Smooth muscle cell of the brain vasculature (primary cell): ENCODE results near the gene NMRAL1.

Experiments
- DNase-seq: peaks from one replicate; pipeline ENCODE4 v3.0.0-alpha.2; 2012; ENCODE audit warnings: low read depth, low spot score

Gene NMRAL1

DNA sequence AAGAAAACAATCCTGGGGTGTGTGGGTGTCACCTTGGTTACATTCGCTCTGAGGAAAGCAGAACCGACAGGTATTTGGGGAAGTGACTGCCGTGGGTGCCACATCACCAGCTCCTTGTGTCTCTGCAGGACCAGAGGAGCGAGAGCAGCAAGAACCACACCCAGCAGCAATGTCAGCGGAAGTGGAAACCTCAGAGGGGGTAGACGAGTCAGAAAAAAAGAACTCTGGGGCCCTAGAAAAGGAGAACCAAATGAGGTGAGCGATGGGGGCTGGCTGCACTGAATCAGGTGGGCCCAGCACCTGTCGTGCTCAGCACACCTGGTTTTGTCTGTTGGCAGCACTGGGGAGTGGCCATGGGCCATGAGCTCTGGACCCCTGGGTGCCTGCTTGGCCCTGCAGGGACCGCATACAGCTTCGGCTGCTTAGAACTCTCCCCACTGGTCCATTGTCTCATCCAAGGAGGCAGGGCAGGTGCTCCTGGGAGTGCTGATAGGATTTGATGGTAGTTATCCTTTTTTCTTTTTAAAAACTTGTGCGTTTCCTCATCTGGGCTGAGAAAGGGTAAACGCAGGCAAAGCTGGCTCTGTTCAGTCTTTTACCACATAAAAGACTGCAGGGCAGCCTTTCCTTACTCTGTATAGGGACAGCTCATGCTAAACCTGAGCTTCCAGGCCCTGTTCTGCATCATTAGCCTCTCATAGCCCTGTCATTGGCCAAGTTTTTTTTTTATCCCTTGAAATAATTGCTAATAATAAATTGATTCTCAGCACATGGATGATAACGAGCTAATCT is 31.1 kb upstream of the NMRAL1 start:
- DNase-seq = no peak

DNA sequence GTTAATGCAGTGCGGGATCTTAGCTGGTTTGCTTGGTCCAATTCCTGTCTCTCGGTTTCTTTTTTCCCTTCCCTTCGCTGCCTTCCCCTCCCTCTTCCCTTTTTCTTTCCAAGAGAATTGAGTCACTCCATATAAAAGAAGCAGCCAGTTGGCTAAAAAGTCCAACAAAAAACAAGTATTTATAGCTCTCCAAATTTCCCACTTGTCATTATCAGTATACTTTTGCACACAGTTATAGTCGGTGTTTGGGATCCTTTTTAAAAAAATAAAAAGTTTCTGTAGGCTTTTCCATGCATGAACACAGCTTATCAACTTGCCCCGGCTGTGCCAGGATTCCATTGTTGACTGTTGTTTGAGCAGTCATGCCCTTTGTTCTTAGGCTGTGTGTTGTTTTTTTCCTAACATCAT is 26.6 kb upstream of the NMRAL1 start:
- DNase-seq = no peak

DNA sequence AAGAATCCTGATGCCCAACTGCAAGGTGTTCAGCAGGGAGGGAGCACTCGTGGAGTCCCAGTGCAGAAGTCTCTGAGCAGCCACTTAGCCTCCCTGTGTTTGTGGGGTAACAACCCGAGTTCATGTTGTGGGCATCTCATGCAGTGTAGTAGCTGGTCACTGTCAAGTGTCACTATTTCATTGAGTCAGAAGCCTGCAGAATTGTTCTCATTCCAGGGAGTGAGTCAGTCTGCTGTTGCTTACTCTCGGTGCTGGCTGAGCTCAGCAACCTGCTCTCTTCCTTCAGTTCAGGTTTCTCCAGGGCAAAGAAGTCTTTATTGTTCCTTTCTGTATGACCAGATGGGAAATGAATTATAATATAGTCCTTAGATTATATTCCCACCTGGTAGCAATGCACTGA is 25.8 kb upstream of the NMRAL1 start:
- DNase-seq = no peak

DNA sequence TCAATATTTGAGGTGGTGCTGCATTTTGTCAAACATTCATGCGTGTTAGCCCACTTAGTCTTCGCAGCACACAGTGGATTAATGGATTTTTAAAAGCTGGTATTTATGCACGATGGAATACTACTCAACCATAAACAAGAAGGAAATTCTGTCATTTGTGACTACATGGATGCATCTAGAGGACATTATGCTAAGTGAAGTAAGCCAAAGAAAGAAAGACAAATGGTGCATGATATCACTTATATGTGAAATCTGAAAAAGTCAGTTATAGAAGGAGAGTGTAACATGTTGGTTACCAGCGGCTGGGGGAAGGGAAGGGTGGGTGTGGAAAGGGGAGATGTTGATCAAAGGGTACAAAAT is 24.8 kb upstream of the NMRAL1 start:
- no peak for DNase-seq

GRCh38 chr16:4498546-4499195 is 24.2 kb upstream of the NMRAL1 start:
- DNase-seq = no peak

- no peak for DNase-seq
Measured at GRCh38 chr16:4496305-4496704, 21.9 kb upstream of the NMRAL1 start.

DNA sequence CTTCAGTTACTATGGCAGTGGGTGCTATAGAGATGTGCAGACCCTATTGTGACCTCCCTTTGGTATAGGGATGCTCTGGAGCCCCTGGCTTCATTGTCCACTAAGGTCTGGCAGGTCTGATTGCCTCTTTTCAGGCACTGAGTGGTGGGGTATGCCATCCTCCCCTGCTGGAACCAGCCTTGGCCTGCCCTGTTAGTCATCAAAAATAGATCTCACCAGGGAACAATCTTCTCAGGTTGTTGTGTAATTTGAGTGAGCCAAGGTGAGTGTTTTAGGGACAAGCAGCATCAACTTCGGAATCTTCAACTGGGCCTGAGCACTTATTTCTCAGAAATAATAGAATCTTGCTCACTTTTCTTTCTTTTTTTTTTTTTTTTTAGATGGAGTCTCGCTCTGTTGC is 21.3 kb upstream of the NMRAL1 start:
- DNase-seq = no peak

- DNase-seq = no peak
Measured at GRCh38 chr16:4494746-4495490, 20.5 kb upstream of the NMRAL1 start.

- DNase-seq = no peak
Measured at GRCh38 chr16:4491898-4492297, 17.5 kb upstream of the NMRAL1 start.

DNA sequence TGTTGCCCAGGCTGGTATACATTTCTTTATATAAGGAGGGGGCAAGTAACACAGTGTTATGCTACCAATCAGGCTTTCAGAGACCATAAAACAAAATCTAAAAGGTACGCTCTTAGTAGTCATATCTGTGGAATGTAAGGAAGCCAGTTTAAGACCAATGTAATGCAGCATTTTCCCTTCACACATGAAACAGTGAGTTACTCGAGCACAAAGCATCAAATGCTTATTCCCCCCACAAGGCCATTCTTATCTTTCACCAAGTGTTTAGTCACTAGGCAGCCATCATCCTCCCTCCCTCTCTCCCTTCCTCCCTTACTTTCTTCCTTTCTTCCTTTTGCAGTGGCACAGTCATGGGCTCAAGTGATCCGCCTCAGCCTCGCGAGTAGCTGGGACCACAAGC is 14.6 kb upstream of the NMRAL1 start:
- no peak for DNase-seq

DNA sequence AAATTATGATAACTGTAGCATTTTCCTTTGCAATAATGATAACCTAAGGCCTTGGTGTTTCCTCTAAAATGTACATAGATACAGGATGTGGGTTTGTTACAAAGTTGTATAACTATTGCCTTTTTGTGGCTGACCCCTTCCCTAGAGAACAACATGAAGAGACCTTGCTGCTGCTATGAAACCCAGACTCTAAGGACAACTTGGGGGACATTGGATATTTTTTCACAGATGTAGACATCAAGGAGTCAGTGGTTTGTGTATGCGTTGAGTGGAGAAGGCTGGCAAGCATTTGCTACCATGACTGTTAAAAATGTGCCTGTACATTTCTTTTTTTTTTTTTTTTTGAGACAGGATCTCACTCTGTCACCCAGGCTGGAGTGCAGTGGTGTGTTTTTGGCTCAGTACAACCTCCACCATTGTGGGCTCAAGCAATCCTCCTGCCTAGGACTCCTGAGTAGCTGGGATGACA is 14.1 kb upstream of the NMRAL1 start:
- DNase-seq = no peak

- no peak for DNase-seq
Measured at GRCh38 chr16:4487955-4488498, 13.6 kb upstream of the NMRAL1 start.

DNA sequence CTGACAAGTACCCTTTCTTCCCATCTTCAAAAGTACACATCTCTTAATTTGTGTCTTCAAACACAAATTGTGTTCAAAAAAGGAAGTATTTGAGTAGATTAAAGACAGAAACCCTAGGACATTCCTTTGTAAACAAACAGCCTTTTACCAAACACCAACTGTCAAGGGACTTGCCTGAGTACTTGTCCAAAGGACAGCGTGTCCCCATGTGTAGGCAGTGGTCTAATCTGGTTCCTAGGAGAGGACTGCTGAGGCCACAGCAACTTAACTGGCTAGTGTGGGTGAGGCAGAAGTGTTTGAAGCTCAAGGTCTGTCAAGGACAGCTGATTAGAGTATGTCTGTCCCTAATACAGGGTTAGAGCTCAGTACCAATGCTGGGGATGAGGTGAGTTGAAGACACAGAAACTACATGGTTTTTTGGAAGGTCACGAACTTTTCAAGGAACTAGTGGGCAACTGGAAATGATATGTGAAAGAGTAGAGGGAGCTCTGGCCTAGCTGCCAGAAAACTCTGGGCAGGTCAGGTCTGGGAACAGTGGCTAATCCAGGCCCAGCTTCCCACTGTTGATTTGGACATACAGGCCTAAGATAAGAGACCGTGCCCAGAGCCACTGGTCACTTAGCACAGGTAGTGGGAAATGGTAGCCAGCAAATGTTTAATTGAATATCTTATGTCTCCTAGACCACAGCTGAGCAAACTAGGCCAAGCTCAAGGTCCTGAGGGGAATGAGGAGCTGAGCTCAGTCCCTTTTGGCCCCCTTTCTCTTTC is 11.9 kb upstream of the NMRAL1 start:
- DNase-seq = no peak

GRCh38 chr16:4481963-4482362 is 7.5 kb upstream of the NMRAL1 start:
- DNase-seq = no peak

GRCh38 chr16:4481526-4481925 is 7.1 kb upstream of the NMRAL1 start:
- no peak for DNase-seq

GRCh38 chr16:4477966-4478365 is 3.5 kb upstream of the NMRAL1 start:
- DNase-seq = no peak

DNA sequence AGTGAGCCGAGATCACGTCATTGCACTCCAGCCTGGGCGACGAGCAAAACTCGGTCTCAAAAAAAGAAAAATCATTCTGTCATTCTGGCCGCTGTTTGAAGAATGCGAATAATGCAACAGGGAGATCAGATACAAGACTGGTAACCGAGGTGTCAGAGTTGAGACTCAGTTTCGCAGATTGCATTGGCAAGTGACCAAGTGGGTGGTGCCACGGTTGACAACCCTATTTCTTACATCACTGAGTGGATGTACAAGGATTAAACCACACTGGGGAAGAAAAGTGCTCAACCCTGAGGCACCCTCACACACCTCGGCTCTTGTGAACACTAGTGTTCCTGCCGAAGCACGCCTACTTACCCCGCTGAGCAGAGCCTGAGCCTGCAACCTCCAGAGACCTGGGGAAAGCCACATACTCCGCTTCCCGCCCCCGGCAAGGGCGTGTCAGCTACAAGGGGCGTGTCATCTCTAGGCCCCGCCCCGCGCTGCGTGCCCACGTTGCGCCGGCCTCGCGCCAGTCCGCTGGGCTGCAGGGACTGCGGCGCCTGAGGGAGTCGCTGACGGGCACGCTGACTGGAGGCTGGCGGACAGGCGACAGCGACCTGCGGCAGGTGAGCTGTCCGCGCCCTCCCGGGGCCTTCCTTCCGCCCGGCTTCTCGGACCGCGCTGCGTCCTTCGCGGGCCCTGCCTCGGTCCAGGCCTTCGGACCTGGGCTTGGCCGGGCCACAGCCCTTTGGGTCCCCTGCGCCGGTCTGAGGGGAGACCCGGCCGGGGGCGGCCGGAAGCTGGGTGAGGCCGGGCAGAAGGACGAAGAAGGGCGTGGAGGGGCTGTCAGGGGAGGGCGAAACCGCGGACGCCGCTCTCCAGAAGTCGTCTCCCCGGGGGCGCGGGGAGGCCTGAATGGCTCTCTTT is 1.7 kb upstream of the NMRAL1 start, which contains the start of gene HMOX2:
HMOX2 (plus strand) TSS at position 519 of the 909 bp plus-strand sequence. CDS start 29,127 bp downstream, outside the sequence.
- DNase-seq = peak; percentile 71

DNA sequence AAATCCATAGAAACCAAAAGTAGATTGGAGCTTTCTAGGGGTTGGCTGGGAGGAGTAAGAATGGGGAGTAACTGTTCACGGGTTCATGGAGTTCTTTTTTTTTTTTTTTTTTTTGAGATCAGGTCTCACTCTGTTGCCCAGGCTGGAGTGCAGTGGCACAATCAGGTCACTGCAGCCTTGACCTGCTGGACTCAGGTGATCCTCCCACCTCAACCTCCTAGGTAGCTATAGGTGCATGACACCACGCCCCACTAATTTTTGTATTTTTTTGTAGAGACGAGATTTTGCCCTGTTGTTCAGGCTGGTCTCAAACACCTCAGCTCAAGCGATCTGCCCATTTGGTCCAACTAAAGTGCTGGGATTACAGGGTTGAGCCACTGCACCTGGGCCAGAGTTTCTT is 1.5 kb downstream of the NMRAL1 start:
- no peak for DNase-seq

- no peak for DNase-seq
Measured at GRCh38 chr16:4471869-4472268, 2.6 kb downstream of the NMRAL1 start.

DNA sequence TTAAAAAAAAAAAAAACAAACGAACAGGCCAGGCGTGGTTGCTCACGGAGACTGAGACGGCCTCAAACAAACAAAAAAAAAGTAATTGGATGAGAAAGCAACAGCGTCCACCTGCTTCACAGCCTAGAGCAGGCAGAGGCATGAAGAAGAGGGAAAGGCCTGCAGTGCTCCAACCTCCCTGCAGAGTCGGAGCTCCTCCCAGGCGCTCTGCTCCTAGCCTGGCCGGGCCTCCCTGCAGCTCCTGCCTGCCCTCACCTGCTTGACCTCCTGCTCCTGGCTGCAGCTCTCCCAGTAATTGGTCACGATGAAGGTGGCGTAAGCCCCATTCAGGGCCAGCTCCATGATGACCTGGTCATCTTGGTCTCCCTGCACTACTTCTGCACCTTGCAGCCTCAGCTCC is 5.5 kb downstream of the NMRAL1 start:
- DNase-seq = no peak
